Kidney epithelial cell (primary cell): ENCODE measurements around the gene GARS1. TPM values are rescaled to one million over a fixed set of nuclear protein-coding genes. Genes with fewer than 3 reads are reported as not detected.
A peak's percentile ranks its signal among the peaks of the same experiment; 100 is the strongest.

ENCODE experiments used
- DNase-seq: peaks from one replicate; pipeline ENCODE4 v3.0.0-alpha.2; 2010; ENCODE audit warnings: low read depth
- H3K27me3 ChIP-seq: 2 replicates; pipeline ENCODE4 v1.6.0; 2011; ENCODE audit warnings: low read length; ENCODE audit not compliant: control insufficient read depth, insufficient read depth
- H3K36me3 ChIP-seq: 2 replicates; pipeline ENCODE4 v1.5.1; 2011; ENCODE audit warnings: low read length; ENCODE audit not compliant: control insufficient read depth, insufficient read depth
- H3K4me3 ChIP-seq: 2 replicates; pipeline ENCODE4 v1.5.1; 2011; ENCODE audit warnings: low read depth, mild to moderate bottlenecking, control low read depth, low read length
- CTCF ChIP-seq: IDR thresholded peaks from 2 replicates; pipeline ENCODE4 v1.5.1; 2011; ENCODE audit warnings: mild to moderate bottlenecking, moderate library complexity, low read length, control low read depth, inconsistent platforms; ENCODE audit not compliant: insufficient read depth, poor library complexity, severe bottlenecking
- total RNA-seq: library from RNA; depleted of rRNA; stranded (reverse); fragments of >200 nt; gene quantifications from 2 replicates; pipeline ENCODE4 v1.2.3, GENCODE V29; 2015

Gene GARS1
- total RNA-seq, 1 donor from 2014 or later = 354 TPM

GRCh38 chr7:30594048-30594539 lies 584 bp upstream of the GARS1 start:
- no peak for TF ChIP-seq CTCF
- no peaks in the 10 kb centered on the region for H3K36me3 ChIP-seq
- no peaks in the 10 kb centered on the region for H3K27me3 ChIP-seq
- peak; percentile 53 for DNase-seq
- peak overlapping the region; percentile 100 for H3K4me3 ChIP-seq

DNA sequence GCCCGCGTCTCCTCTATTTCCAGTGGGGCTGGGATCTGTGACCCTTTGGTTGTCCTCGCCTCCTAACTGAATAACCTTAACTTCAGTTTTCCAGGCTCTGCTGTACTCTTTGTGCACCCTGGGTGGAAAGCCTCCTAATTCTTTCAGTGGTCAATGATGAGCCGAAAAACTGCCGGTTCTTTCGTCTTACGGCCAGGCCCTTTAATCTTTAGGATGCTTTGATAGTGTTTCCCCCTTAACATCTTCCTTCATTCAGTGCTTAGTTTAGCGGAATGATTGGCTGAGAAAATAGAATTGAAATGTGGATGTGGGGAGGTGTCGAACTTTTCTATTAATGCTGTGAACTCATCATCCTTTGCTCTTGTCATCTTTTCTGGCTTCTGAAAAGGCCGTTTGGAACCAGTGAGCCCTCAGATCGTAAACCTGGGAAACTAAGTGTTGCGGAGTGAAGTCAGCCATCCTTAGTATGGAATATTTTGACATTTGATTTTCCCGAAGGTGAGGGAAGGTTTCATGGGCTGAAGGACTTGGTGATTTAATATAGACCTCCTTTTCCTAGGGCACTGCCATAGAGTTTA lies 847 bp downstream of the GARS1 start:
- DNase-seq = no peak
- H3K4me3 ChIP-seq = peak overlapping the region; percentile 100
- no peaks in the 10 kb centered on the region for H3K36me3 ChIP-seq
- TF ChIP-seq CTCF = no peak
- no peaks in the 10 kb centered on the region for H3K27me3 ChIP-seq

DNA sequence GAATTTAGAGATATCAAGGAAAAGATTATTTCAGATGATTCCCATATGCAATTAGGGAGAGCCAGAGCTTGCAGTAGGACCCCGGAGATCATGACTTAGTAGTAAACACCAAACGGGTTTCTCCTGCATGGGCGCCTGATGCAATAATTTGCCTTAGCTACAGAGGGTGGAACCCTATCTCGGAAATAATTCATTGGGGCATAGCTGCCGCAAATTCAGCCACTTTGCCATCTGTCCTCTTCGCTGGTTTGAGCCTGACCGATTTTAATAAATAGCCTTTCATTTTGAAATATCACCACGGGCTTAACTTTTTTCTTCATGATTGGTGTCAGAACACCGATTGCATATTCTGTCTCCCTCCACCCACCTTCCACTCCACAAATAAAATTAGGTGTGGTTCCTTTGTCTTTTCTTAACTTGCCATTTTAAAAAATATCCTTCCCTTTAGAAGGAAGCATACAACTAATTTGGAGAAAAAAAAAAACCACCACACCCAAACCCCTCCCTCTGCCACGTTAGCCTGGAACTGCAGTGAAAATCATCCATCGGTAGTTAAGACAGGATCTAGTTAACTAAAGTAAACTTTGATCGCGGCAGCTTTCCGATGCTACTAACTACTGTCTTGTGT lies 1.4 kb downstream of the GARS1 start:
- no peak for TF ChIP-seq CTCF
- Histone ChIP-seq H3K27me3 (no peaks in the 10 kb centered on the region), H3K36me3 (no peaks in the 10 kb centered on the region), H3K4me3 (peak overlapping the region; percentile 100)
- no peak for DNase-seq

- DNase-seq = no peak
- Histone ChIP-seq H3K4me3 (peak overlapping the region; percentile 100), H3K36me3 (no peaks in the 10 kb centered on the region), H3K27me3 (no peaks in the 10 kb centered on the region)
- no peak for TF ChIP-seq CTCF
Observed at GRCh38 chr7:30596721-30597120, 2.0 kb downstream of the GARS1 start.

- no peak for TF ChIP-seq CTCF
- no peaks in the 10 kb centered on the region for H3K36me3 ChIP-seq
- no peaks in the 10 kb centered on the region for H3K27me3 ChIP-seq
- H3K4me3 ChIP-seq = no peak overlapping the region
- no peak for DNase-seq
Observed at GRCh38 chr7:30598121-30598876, 3.6 kb downstream of the GARS1 start.
